Measurements from ENCODE around the gene PTPRN2.
"Not testable (repeated sequence)": the region's sequence is repeated elsewhere in the genome, so short reads cannot be mapped to it uniquely, and the experiment has no call there.

The PTPRN2 gene

DNA sequence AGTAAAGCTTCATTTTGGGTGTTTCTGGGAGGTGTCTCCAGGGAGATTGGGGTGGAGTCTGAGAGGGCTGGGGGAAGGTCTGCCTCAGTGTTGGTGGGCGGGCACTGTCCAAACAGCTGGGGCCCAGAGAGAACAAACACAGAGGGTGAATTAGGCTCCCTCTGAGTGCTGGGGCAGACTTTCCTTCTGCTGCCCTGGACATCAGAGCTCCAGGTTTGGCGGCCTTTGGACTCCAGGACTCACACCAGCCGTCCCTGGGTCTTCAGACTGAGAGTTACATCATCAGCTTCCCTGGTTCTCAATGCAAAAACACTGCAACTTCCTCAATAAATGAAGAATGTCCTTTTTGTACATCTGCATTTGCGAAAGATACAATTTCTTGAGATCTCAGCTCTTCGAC is 427.4 kb downstream of the PTPRN2 start:
- DNase-seq (ENCODE audit: low spot score), result no peak
- TF ChIP-seq, protein P1, sequence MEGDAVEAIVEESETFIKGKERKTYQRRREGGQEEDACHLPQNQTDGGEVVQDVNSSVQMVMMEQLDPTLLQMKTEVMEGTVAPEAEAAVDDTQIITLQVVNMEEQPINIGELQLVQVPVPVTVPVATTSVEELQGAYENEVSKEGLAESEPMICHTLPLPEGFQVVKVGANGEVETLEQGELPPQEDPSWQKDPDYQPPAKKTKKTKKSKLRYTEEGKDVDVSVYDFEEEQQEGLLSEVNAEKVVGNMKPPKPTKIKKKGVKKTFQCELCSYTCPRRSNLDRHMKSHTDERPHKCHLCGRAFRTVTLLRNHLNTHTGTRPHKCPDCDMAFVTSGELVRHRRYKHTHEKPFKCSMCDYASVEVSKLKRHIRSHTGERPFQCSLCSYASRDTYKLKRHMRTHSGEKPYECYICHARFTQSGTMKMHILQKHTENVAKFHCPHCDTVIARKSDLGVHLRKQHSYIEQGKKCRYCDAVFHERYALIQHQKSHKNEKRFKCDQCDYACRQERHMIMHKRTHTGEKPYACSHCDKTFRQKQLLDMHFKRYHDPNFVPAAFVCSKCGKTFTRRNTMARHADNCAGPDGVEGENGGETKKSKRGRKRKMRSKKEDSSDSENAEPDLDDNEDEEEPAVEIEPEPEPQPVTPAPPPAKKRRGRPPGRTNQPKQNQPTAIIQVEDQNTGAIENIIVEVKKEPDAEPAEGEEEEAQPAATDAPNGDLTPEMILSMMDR (IDR thresholded peaks at IDR 0.05; ENCODE audit: borderline replicate concordance, control extremely low read depth, extremely low read depth, insufficient read depth, missing control alignments), result no peak
- in situ Hi-C loops (cut with MboI; ENCODE audit: low sequenced_read_pairs, unreplicated experiment), result no loop called here

DNA sequence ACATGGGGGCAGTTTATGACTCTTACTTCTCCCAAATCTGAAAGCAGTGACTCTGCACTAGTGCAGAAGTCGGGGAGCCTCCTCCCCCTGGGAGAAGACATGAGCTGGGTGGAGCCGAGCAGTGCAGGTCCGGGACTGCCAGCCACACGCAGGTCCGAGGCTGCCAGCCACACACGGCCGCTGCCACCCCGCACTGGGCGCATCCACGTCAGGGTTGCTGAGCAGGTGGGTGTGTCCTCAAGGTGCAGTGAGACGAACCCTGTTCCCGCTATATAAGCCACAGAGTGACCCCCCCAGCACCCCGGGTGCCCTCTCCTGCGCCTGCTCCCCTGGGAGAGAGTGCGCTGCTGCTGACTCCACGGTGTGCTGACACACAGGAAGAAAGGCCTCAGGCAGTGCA is 430.2 kb downstream of the PTPRN2 start:
- TF ChIP-seq, protein P1 (IDR thresholded peaks at IDR 0.05; ENCODE audit: borderline replicate concordance, control extremely low read depth, extremely low read depth, insufficient read depth, missing control alignments), result no peak
- DNase-seq (ENCODE audit: low spot score), result no peak
- in situ Hi-C loops (cut with MboI; ENCODE audit: low sequenced_read_pairs, unreplicated experiment), result no loop called here

DNA sequence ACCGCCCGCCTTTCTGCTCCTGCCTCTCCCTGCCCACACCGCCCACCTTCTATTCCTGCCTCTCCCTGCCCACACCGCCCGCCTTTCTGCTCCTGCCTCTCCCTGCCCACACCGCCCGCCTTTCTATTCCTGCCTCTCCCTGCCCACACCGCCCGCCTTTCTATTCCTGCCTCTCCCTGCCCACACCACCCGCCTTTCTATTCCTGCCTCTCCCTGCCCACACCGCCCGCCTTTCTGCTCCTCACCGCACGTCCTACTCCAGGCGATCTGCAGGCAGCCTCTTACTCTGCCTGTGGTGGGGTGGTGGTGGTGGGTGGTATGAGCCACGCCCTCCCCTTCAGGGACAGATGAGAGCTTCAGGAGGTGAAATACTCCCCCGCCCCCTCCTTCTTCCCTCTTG is 436.4 kb downstream of the PTPRN2 start:
- in situ Hi-C loops (cut with MboI; ENCODE audit: low sequenced_read_pairs, unreplicated experiment); DNase-seq (ENCODE audit: low spot score): not testable (repeated sequence)

DNA sequence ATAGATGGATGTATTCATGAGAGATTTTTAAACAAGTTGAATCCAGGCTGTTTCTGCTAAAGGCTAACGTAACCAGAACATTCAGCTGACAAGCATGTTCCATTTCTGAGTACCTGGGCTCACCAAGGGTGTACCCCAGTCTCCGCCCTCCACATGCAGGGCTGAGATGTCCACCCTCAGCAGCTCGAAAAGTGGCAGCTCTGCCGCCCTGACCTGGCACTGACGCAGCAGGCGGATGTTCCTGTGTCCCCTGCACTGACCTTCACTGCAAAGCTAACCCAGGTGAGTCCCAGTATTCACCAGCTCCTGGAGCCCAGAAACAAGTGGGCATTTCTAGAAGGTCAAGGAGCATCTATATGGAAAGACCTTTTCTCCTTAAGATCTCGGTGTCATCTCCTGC is 437.4 kb downstream of the PTPRN2 start:
- no peak for DNase-seq (ENCODE audit: low spot score)
- in situ Hi-C loops (cut with MboI; ENCODE audit: low sequenced_read_pairs, unreplicated experiment), result no loop called here
- TF ChIP-seq, protein P1 (IDR thresholded peaks at IDR 0.05; ENCODE audit: borderline replicate concordance, control extremely low read depth, extremely low read depth, insufficient read depth, missing control alignments), result no peak

DNA sequence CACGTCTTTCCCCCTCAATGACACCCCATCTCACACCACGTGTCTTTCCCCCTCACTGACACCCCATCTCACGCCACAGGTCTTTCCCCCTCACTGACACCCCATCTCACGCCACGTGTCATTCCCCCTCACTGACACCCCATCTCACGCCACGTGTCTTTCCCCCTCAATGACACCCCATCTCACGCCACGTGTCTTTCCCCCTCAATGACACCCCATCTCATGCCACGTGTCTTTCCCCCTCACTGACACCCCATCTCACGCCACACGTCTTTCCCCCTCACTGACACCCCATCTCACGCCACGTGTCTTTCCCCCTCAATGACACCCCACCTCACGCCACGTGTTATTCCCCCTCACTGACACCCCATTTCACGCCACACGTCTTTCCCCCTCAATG is 440.2 kb downstream of the PTPRN2 start:
- in situ Hi-C loops (cut with MboI; ENCODE audit: low sequenced_read_pairs, unreplicated experiment); DNase-seq (ENCODE audit: low spot score): not testable (repeated sequence)

DNA sequence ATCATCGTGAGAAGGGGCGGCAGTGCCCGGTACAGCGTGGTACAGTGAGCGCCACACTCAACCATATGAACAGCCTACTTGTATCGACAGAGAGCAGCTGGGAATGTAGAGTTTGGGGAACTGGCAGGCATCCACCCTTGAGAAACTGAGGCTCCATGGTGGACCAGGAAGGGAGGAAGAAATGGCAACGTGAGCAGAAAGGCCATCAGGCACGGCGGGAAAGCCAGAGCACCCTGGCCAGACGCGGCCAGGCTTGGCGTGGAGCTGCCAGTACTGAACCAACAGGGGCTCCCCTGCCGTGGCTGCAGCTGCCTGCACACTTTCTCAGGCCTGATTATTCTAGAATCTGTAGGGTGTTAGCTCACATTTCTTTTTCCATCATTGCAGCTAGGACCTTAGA is 442.3 kb downstream of the PTPRN2 start:
- DNase-seq (ENCODE audit: low spot score), result no peak
- TF ChIP-seq, protein P1 (IDR thresholded peaks at IDR 0.05; ENCODE audit: borderline replicate concordance, control extremely low read depth, extremely low read depth, insufficient read depth, missing control alignments), result no peak
- in situ Hi-C loops (cut with MboI; ENCODE audit: low sequenced_read_pairs, unreplicated experiment), result no loop called here

DNA sequence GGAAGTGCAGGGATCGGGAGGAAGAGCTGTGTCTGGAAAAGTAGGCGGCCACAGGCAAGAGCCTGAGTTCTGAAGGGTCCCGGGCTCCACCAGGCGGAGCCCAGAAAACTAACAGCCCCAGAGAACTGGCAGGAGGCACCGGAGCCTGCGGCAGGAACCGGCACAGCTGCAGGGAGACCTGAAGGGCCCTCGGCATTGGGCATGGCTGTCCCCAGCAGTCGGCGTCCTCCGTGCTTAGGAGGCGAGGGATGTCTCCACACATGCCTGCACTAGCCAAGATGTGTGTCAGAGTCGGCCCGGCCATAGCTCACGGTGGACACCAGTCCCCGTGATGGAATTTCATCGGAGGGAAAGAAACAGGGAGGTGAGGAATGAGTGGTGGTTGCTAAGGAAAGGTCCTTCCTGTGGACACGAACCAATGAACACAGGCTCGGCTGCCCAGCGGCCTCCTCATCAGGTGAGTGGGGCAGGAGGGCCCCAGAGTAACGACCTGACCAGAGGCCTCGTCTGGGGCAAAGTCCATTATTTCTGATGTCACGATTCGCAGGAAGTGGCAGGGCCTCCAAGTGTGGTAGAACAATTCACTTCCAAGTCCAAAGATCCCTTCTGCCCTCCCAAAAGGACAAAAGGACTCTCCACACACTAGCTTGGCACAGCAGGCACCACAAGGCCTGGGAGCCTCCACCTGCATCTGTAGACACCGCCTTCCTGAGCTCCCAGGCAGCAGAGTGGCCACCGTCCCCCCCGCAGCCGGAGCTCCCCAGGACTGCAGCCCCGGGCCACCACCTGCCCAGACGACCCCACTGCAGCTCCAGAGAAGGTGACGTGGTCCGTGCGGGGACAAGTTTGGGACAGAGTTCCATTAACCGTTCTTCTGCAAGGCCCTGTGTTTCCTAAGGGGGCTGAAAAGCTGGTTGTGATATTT is 444.2 kb downstream of the PTPRN2 start:
- in situ Hi-C loops (cut with MboI; ENCODE audit: low sequenced_read_pairs, unreplicated experiment), result no loop called here
- no peak for DNase-seq (ENCODE audit: low spot score)
- TF ChIP-seq, protein P1 (IDR thresholded peaks at IDR 0.05; ENCODE audit: borderline replicate concordance, control extremely low read depth, extremely low read depth, insufficient read depth, missing control alignments), result no peak
